ENCODE measurements around the gene LCN1.
A peak's percentile ranks its signal among the peaks of the same experiment; 100 is the strongest.
"Not testable (repeated sequence)": the region's sequence is repeated elsewhere in the genome, so short reads cannot be mapped to it uniquely, and the experiment has no call there.

Gene LCN1

DNA sequence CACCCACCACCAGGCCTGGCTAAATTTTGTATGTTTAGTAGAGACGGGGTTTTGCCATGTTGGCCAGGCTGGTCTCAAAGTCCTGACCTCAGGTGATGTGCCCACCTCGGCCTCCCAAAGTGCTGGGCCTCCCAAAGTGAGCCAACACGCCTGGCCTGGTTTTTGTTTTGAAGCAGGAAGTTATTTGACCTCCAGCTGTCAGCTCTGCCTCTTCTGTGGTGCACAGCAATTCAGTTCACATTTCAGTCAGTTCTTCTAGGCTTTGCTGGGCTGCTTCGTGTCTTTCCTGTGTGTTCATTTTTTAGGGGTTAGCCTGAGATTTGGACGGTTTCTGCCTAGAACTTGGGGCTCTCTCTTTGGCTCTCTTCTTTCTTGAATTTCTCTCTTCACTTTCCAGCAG lies 8.9 kb downstream of the LCN1 start:
- TF ChIP-seq, protein P1, sequence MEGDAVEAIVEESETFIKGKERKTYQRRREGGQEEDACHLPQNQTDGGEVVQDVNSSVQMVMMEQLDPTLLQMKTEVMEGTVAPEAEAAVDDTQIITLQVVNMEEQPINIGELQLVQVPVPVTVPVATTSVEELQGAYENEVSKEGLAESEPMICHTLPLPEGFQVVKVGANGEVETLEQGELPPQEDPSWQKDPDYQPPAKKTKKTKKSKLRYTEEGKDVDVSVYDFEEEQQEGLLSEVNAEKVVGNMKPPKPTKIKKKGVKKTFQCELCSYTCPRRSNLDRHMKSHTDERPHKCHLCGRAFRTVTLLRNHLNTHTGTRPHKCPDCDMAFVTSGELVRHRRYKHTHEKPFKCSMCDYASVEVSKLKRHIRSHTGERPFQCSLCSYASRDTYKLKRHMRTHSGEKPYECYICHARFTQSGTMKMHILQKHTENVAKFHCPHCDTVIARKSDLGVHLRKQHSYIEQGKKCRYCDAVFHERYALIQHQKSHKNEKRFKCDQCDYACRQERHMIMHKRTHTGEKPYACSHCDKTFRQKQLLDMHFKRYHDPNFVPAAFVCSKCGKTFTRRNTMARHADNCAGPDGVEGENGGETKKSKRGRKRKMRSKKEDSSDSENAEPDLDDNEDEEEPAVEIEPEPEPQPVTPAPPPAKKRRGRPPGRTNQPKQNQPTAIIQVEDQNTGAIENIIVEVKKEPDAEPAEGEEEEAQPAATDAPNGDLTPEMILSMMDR (IDR thresholded peaks at IDR 0.05; ENCODE audit: low read depth, low read length, missing control alignments) = no peak
- H3K4me3 ChIP-seq (ENCODE audit: low read depth, low read length) = no peak overlapping the region
- no peak for DNase-seq
- no peaks in the 10 kb centered on the region for H3K36me3 ChIP-seq (replicated peaks)
- H3K27me3 ChIP-seq (replicated peaks) = no peaks in the 10 kb centered on the region
- in situ Hi-C loops (cut with HindIII; ENCODE audit: low pct_ligation_motif_present, low sequenced_read_pairs) = no loop called here
- no peak overlapping the region for H3K27ac ChIP-seq

DNA sequence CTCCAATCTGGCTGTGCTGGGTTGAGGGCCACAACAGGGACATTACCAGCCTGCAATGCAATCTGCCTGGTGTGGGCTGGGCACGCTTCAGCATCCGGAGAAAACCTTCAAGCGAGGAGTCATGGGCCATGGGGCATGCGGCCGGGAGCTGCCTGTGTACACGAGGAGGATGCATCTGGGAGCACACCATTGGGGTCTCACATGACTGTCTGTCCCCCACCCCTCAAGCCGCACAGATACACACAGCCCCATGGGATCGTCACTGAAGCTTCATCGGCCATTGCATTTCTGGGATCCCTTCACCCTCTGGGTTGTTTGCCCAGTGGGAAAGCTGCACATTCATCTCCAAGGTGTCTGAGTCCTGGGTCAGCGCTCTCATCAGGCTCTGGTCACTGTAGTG lies 9.9 kb downstream of the LCN1 start:
- DNase-seq = no peak

DNA sequence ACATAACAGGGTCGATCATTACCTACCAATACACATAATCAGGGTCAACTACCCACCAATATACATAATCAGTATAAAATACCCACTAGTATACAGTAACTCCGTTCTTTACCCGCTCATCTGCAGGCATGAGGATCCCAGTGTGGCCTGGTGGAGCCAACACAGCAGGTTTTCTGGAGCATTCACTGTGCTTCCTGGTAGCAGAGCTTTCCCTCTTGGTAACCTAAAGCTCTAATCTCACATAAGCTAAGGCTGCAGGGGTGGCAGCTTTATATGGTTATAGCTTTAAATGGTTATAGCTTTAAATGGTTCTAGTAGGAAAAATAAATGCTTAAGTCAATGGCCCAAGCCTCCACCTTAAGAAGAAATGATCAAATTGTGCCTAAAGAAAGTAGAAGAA lies 11.9 kb downstream of the LCN1 start:
- DNase-seq = no peak
- Histone ChIP-seq H3K4me3 (ENCODE audit: low read depth, low read length) (no peak overlapping the region), H3K36me3 (replicated peaks) (no peaks in the 10 kb centered on the region), H3K27me3 (replicated peaks) (no peaks in the 10 kb centered on the region), H3K27ac (no peak overlapping the region)
- in situ Hi-C loops (cut with HindIII; ENCODE audit: low pct_ligation_motif_present, low sequenced_read_pairs) = no loop called here
- TF ChIP-seq, protein P1 (IDR thresholded peaks at IDR 0.05; ENCODE audit: low read depth, low read length, missing control alignments) = no peak

More for the DNA sequence above, 9.9 kb downstream of the LCN1 start:
- Histone ChIP-seq H3K27ac (no peak overlapping the region), H3K36me3 (replicated peaks) (no peaks in the 10 kb centered on the region), H3K4me3 (ENCODE audit: low read depth, low read length) (no peak overlapping the region), H3K27me3 (replicated peaks) (no peaks in the 10 kb centered on the region)
- TF ChIP-seq, protein P1 (IDR thresholded peaks at IDR 0.05; ENCODE audit: low read depth, low read length, missing control alignments) = no peak
- in situ Hi-C loops (cut with HindIII; ENCODE audit: low pct_ligation_motif_present, low sequenced_read_pairs) = no loop called here

DNA sequence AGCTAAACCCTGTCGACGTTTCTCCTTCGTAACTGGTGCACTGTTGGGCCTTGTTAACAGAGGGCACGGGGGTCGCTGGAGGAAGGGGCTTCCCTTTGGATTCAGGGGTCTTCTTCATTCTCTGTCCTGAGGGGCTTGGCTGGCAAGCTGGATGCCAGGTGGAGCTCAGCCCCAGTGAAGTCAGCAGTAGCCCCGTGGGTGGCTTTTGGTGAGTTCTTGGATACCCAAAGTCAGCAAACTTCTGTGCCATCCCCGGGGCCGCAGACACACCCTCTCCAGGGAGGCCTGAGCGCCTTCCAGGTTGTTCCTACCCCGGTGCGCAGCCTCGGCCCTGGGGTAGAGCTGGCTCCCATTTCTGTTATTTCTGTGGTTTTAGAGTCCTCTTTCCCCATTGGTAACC lies 12.4 kb downstream of the LCN1 start:
- in situ Hi-C loops (cut with HindIII; ENCODE audit: low pct_ligation_motif_present, low sequenced_read_pairs) = no loop called here
- Histone ChIP-seq H3K27ac (no peak overlapping the region), H3K27me3 (replicated peaks) (no peaks in the 10 kb centered on the region), H3K4me3 (ENCODE audit: low read depth, low read length) (no peak overlapping the region), H3K36me3 (replicated peaks) (no peaks in the 10 kb centered on the region)
- no peak for DNase-seq
- TF ChIP-seq, protein P1 (IDR thresholded peaks at IDR 0.05; ENCODE audit: low read depth, low read length, missing control alignments) = no peak

DNA sequence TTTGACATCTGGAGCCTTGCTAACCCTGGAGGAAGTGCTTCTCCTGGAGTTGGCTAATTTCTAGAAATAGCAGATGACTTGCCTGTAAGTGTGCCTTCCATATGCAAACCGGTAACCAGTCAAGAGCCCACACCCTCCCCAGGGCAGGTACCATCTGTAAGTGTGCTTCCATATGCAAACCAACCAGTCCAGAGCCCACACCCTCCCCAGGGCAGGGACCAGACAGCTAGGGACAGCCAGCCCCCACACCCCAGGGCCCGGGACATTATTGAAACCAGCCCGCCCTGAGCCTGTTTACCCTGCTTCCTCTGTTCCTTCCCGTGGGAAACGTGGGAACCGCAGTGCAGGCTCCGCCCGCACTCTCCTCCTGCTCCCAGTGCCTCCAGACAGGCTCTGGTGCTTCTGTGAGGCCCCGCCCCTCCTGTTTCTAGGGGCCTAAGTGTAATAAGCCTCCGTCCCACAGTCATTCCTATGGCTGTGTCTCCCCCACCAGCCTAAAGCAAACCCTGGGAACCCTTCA lies 13.0 kb downstream of the LCN1 start:
- in situ Hi-C loops (cut with HindIII; ENCODE audit: low pct_ligation_motif_present, low sequenced_read_pairs); H3K27me3 ChIP-seq (replicated peaks); H3K36me3 ChIP-seq (replicated peaks); H3K4me3 ChIP-seq (ENCODE audit: low read depth, low read length): not testable (repeated sequence)
- H3K27ac ChIP-seq = peak overlapping the region; percentile 10
- peak; percentile 48 for DNase-seq

DNA sequence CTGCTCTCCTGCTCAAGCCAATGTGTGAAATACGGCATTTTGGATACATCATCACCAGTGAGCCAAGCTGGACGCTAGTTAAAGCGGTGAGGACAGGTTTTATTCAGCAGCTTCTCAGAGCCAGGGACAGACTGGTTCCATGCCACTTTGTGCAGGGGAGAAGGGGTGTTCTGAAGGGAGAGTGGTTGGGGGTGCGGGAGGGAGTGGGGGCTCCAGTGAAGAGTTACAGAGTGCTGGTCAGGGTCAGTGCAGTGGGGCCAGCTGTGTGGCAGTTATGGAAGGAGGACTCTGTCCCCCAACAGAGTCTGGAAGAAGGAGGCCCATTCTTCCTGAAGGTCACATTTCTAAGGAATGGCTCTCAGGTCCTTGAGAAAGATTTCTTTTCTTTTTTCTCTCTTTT lies 13.6 kb downstream of the LCN1 start:
- DNase-seq; H3K27ac ChIP-seq; H3K27me3 ChIP-seq (replicated peaks); in situ Hi-C loops (cut with HindIII; ENCODE audit: low pct_ligation_motif_present, low sequenced_read_pairs); H3K36me3 ChIP-seq (replicated peaks); H3K4me3 ChIP-seq (ENCODE audit: low read depth, low read length): not testable (repeated sequence)

DNA sequence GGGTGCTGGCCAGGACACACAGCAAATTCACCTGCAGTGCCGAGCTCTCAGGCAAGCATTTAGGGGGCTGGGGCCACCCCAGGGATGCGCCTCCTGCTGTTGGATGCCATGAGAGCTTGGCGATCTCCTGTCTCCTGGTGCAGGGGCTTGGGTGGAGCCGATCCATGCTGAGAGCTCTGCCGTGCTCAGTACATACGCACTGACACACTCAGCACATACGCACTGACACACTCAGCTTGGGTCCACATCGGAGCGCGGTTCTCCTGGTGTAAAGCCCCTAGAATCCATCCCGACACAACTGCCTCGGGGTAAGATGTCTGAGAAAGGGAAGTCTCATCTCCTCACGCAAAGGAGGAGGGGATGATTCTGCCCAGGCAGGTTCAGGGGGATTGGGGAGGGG lies 14.4 kb downstream of the LCN1 start:
- not testable (repeated sequence) for H3K36me3 ChIP-seq (replicated peaks)

More for the DNA sequence above, 14.4 kb downstream of the LCN1 start:
- H3K4me3 ChIP-seq (ENCODE audit: low read depth, low read length); H3K27me3 ChIP-seq (replicated peaks); H3K27ac ChIP-seq; DNase-seq; in situ Hi-C loops (cut with HindIII; ENCODE audit: low pct_ligation_motif_present, low sequenced_read_pairs): not testable (repeated sequence)

Data from brain microvascular endothelial cell (primary cell).